ENCODE results near the gene PRUNE1.

The PRUNE1 gene

DNA sequence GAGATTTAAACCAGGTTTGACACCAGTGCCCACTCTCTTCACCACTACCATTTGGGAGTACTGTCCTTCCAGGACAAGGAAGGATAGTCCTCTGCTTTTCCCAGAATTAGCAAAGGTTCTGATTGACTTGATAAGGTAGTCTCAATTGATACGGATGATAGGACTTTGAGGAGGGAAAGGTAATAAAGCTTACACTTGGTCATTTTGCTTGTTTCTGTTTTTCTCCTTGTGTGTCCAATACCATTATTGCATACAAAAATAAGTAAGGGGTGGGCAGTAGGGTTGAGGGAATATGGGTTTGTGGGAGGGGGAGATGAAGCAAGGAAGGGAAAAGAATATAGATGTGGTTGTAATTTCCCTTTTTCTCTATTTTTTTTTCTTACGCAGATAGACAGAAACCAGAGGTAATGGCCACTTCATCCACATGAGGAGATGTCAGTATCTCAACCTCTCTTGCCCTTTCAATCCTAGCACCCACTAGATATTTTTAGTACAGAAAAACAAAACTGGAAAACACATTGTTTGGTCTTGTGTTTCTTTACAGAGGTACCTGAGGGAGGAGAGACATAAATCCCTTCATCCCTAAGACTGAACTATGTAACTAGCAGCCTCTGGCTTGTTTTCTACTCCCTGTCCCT is 41.9 kb downstream of the PRUNE1 start:
- DNase-seq (ENCODE audit: low read depth in 2 of 2), result no peak

GRCh38 chr1:151051356-151052009 is 43.2 kb downstream of the PRUNE1 start:
- DNase-seq (ENCODE audit: low read depth in 2 of 2), result no peak

GRCh38 chr1:151054971-151055547 is 46.8 kb downstream of the PRUNE1 start:
- DNase-seq (ENCODE audit: low read depth in 2 of 2), result no peak

- no peak for DNase-seq (ENCODE audit: low read depth in 2 of 2)
Measured at GRCh38 chr1:151055581-151055980, 47.3 kb downstream of the PRUNE1 start.

DNA sequence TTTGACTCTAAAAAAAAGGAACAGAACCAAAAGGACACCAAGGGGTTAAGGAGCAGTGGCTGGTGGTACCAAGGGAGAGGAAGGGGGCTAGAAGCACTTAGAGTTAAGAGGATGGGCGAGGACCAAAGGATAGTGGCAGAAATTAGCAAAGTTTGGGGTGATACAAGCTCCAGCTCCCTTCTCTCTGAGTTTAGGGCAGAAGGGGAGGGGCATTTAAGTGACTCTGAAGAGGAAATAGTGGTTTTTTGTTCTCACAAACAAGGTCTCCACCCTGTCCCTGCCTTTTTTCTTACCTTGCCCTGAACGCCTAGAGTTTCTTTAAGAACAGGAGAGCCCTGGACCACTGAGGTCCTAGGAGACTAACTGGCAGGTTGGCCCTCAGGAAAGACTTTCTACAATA is 47.9 kb downstream of the PRUNE1 start:
- DNase-seq (ENCODE audit: low read depth in 2 of 2), result no peak

DNA sequence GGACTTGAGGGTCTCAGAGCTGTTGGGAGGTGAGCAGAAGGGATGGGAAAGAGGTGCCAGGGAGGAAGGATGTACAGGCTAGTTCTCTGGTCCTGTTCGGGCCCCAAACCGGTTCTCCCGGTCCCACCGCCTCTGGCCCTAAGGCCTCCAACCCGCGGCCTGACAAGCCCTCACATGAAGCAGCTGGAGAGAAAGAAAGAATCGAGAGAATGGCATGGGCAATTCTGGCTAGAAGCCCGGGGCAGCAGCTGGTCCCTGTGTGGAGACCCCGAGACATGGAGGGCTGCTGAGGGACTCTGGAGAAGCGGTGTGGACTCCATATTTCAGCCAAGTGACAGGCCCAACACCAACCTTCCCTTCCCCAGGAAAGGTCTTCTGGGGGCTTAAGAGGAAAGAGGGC is 50.4 kb downstream of the PRUNE1 start:
- no peak for DNase-seq (ENCODE audit: low read depth in 2 of 2)

GRCh38 chr1:151059109-151060006 is 51.1 kb downstream of the PRUNE1 start, which contains the start of gene CDC42SE1:
TSS of gene CDC42SE1 (minus strand) at chr1:151059622. CDS start at chr1:151055730, 3,892 bp downstream.
- DNase-seq (ENCODE audit: low read depth in 2 of 2), result peak; percentile 65 to 67

- DNase-seq (ENCODE audit: low read depth in 2 of 2), result no peak
Measured at GRCh38 chr1:151060007-151060656, 51.9 kb downstream of the PRUNE1 start, which contains the start of gene MLLT11. TSS of gene MLLT11 (plus strand) at chr1:151060397. CDS start at chr1:151067225, 6,828 bp downstream.

DNA sequence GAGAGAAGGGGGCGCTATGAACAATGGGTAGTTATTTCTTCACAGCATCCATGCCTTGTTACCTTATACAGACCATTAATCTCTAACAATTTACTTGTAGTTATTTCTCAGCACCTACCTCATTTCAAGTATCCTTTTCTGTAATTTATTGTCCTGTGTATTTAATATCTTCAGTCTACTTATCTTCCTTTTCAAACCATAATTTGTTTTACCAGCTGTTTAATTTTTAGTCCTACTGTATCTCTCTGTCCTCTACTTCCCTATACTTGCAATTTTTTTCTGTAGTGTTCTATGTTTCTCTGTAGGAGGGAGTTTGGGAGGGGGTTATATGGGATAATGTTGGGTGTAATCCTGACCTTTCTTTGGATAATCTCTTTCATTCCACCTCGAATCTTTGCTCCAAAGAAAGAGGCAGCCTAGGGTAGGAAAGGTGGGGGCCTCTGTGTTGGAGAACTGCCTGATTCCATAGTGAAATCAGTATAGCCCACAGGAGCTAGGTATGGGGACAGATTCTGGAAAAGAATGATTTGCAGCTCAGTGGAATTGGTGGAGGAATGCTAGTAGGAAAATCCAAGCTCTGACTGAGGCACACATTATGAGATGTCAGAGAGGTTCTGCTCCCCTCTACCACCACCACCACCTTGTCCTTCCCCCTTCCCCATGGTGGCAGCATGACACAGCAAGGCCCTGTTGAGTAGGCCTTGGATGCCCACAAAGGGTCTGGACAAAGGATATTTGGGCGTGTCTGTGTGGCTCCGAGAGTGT is 52.6 kb downstream of the PRUNE1 start:
- no peak for DNase-seq (ENCODE audit: low read depth in 2 of 2)

GRCh38 chr1:151061704-151062103 is 53.5 kb downstream of the PRUNE1 start:
- DNase-seq (ENCODE audit: low read depth in 2 of 2), result no peak

DNA sequence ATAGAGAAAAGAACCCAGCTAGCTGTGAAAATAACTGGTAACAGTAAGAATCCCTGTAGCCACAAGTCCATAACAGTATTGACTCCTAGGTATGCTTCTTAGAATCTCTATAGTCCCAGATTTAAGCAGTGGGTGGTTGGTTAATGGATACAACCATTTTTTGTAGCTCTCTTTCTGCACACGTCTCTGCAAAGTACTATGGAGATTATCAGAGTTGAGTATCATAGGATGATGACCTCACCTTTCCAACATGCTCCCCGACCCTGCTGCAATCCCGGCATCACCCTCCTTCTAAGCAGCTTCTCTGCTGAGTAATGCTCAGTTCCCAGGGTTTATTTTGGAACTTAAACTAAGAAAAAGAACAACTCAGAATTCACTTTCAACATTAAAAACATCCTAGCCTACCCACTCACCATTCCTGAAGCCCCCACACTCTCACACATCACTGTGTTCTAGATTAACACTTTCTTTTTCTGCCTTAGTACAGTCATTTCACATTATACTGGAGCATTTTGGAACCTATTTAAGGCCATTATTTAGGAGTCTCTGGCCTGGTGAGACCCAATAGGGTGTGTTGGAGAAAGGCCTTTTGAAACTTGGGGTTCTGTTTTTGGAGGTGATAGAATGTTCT is 54.6 kb downstream of the PRUNE1 start:
- DNase-seq (ENCODE audit: low read depth in 2 of 2), result no peak

DNA sequence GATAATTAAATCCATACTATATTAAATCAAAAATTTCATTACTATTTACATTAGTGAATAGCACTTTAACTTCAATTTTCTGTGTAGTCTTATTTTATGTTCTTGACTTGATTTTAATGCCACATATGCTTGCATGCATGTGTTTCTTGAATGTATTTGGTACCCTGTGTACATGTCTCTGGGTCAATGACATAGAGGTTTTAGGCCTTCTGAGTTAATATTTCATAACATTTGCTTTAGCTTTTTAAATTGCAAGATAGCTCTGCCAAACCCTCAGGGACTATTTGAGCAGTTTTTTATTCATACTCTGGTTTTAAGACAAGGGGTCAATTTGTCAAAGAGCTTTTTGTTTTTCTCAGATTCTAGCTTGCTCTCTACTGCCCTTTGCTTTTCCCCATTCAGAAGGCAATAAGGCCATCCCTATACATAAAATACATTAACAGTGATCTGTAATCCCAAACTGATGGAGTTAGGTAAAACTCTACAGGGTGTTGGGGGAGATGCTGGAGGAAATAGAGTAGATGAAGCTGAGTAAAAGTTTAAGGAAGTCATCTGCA is 56.9 kb downstream of the PRUNE1 start:
- DNase-seq (ENCODE audit: low read depth in 2 of 2), result no peak

DNA sequence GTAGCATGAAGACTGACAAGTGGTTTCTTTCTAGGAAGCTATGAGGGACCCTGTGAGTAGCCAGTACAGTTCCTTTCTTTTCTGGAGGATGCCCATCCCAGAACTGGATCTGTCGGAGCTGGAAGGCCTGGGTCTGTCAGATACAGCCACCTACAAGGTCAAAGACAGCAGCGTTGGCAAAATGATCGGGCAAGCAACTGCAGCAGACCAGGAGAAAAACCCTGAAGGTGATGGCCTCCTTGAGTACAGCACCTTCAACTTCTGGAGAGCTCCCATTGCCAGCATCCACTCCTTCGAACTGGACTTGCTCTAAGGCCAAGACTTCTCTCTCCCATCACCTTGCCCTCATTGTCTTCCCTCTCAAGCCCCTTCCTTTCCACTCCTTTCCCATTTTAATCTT is 58.9 kb downstream of the PRUNE1 start:
- DNase-seq (ENCODE audit: low read depth in 2 of 2), result no peak

DNA sequence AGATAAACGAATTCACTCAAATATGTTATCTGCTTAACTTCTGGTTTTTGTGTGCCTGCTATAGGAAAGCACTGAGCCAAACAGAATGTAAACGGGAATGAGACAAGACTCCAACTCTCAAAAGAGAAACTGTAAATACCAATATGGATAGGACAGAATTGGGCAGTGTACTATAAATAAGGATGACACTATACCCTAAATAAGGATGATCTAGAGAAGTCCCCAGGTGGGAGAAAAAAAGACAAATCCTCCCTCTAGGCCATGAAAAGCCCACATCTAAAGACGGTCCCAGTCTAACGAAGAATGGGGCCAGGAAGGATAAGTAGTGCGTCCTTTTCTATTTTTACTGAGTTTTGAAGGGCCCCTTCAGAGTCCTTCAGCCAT is 60.8 kb downstream of the PRUNE1 start:
- no peak for DNase-seq (ENCODE audit: low read depth in 2 of 2)

- DNase-seq (ENCODE audit: low read depth in 2 of 2), result peak; percentile 63 to 69
Measured at GRCh38 chr1:151070474-151071276, 62.4 kb downstream of the PRUNE1 start, which contains the start of gene GABPB2. TSS of gene GABPB2 (plus strand) at chr1:151070761. CDS start at chr1:151088190, 17,429 bp downstream.

DNA sequence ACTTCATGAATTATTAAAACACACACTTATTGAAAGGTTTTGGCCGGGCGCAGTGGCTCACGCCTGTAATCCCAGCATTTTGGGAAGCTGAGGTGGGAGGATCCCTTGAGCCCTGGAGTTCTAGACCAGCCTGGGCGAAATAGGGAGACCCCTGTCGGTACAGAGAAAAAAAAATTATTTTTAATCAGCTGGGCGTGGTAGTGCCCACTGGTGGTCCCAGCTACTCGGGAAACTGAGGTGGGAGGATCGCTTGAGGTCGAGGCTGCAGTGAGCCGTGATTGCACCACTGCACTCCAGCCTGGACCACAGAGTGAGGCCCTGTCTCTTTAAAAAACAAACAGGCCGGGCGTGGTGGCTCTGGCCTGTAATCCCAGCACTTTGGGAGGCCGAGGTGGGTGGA is 64.0 kb downstream of the PRUNE1 start:
- DNase-seq (ENCODE audit: low read depth in 2 of 2), result no peak
